GM21825 (cell line): ENCODE measurements around the gene COMMD10.

Experiments
- ATAC-seq: cut with Tn5 transposase; IDR thresholded peaks from one replicate; pipeline ENCODE4 v1.9.1; 2021; ENCODE audit warnings: mild to moderate bottlenecking, moderate library complexity; ENCODE audit not compliant: unreplicated experiment

COMMD10 gene

GRCh38 chr5:116209166-116209565, 124.3 kb downstream of the COMMD10 start:
- no peak for ATAC-seq

DNA sequence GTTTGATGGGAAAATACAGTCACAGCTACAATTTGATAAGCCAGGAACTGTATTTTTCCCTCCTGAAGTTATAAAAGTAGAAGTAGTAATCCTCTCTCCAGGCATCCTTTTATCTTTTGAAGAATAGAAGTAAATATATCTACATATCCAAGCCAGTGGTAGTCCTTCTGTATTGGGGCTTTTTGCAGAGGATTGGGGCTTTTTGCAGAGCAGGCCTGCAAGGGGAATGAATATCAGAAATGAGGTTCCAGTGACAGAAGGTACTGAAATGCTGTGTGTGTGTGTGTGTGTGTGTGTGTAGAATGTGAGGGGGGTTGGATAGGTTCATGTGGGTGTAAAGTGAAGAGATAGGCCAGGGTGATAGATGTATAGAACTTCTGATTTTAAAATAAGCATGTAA, 127.4 kb downstream of the COMMD10 start:
- no peak for ATAC-seq

DNA sequence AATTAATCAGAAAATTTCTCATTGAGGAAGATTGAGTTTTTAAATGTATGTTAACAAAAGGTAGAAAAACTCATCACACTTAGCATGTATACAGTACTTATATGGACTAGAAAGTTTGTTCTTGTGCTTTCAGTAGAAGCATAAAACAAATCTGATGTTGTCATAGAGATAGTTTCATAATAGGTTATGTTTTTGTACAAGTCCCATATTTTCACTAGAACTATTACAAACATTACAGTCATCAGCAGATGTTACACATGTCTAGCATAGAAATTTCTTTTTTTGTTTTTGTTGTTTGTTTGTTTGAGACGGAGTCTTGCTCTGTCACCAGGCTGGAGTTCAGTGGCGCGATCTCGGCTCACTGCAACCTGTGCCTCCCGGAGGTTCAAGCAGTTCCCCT, 131.4 kb downstream of the COMMD10 start:
- no peak for ATAC-seq

DNA sequence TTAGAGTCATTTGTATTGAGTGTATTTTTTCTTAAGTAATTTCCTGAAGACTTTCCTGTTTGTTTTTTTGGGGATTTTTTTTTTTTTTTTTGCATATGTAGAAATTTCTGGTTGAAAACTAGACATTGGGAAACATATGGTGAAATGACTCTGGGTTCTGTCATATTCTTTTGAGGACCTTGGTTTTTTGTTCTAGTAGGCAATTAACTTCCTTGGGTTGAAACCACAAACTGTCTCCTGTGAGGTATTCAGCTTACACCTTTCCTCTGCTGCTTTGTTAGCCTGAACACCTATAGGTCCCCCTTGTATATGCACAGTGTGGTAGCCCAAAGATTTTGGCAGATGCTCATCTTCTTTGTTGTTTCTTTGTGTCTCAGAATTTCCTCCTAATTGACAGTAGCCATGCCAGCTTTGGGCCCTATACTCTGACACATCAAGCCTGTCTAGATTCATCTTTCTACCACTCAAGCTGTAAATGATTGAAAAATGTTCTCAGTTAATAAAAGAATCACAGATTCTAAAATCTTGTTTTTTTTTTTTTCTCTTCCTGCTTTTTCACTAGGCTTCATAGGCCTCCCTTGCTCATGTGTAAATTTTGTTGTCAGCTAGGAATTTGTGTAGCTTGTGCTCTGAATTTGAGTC, 140.6 kb downstream of the COMMD10 start:
- no peak for ATAC-seq

DNA sequence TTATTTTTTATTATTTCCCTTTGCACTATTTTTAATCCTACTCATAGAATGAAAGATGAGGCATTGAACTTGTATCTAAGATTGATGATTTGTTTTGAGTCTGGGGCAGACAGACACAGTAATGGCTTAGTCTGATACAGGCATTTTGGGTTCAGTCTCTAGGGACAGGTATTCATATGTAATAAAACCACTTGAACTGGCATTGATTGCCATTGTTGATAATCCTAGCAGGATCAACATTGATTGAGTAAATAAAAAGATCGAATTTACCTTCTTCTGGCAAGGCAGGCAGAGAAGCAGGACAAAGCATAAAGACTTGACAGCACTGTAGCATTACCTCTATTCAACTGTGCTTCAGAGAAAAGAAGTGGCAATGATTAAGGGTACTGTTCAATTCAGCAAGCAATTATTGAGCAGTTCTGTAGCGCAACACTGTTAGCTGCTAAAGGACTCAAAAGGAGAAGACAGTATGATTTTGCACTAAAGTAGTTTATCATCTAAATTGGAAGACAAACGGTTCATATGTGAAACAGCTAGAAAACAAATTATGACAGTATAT, 144.4 kb downstream of the COMMD10 start:
- no peak for ATAC-seq

- ATAC-seq: no peak
Measured at GRCh38 chr5:116231288-116231687, 146.5 kb downstream of the COMMD10 start.

DNA sequence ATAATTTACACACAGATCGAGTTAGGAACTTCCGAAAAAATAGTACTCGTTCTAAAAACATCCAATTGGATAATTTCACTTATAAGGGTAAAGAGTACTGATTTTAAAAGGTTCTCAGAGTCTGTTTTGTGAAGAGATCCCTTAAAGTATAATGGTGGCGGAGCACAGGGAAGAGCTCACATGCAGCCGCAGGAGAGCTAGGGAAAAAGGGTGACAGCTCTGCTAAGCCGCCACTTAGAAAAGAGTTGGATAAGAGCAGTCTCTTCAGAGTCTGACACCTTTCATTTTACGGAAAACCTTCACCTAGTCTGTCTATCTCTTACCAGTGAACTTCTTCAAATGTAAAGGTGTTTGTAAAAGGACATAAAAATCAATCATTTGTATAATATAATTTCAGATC, 149.9 kb downstream of the COMMD10 start:
- no peak for ATAC-seq

DNA sequence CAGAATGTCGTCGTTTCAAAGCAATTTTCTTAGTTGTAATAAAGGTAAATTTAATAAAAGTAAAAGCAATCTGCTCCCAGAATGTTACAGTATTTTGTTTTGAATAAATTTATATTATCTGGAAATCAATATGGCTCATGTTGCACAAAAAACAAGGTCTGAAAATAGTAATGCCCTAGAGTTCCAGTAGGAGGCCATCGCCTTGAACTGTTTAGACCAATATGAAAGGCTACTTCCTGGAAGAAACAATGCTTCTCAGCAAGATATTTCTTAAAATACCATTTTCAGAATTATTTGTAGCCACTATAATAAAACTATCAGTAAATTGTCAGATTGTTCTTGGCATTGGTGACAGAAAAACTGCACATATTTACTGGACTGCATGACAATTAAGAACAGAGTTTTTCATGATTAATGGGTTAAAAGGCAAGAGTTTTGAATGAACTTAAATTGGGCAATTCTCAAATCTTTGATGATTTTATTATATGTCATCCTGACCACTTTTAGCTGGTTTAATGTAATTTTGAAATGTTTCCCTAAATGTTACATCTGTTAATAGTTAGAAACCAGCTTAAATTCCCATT, 153.2 kb downstream of the COMMD10 start:
- no peak for ATAC-seq

GRCh38 chr5:116242343-116242742, 157.5 kb downstream of the COMMD10 start:
- no peak for ATAC-seq

GRCh38 chr5:116248432-116248831, 163.6 kb downstream of the COMMD10 start:
- ATAC-seq: no peak

- no peak for ATAC-seq
Measured at GRCh38 chr5:116249648-116250047, 164.8 kb downstream of the COMMD10 start.

DNA sequence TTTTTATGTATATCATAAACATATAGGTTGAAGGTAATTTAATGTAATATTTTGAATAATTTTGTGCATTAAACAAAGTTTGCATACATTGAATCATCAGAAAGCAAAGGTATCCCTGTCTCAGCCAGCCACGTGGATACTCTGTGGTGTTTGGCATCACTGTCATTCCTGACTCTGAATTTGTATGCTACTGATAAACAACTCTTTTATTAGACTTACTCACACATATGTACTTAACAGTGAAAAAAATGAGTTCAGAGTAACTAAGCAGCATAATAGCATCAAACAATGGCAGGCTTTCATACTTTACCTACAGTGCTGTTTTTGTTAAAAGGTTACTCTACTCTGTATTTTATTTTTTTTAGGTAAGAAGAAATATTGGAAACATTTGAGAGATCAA, 171.9 kb downstream of the COMMD10 start:
- ATAC-seq: no peak

DNA sequence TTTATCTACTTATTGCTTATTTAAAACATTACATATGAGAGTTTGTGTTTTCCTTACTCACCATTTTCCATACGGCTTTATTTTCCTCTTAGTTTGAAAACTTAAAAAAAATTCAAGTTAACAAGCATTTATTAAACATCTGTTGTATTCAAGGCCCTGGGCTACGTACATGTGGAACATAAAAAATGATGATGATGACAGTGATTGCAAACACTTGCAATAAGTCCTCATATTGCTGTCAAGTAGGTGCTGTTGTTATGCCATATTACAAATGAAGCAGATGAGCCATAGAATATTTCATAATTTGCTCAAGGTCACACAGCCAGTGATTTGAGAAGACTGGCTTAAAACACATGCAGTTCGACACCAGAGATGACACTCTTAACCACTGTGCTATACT, 180.6 kb downstream of the COMMD10 start:
- no peak for ATAC-seq

- no peak for ATAC-seq
Measured at GRCh38 chr5:116271446-116272025, 186.7 kb downstream of the COMMD10 start.

- no peak for ATAC-seq
Measured at GRCh38 chr5:116272281-116272941, 187.6 kb downstream of the COMMD10 start.

DNA sequence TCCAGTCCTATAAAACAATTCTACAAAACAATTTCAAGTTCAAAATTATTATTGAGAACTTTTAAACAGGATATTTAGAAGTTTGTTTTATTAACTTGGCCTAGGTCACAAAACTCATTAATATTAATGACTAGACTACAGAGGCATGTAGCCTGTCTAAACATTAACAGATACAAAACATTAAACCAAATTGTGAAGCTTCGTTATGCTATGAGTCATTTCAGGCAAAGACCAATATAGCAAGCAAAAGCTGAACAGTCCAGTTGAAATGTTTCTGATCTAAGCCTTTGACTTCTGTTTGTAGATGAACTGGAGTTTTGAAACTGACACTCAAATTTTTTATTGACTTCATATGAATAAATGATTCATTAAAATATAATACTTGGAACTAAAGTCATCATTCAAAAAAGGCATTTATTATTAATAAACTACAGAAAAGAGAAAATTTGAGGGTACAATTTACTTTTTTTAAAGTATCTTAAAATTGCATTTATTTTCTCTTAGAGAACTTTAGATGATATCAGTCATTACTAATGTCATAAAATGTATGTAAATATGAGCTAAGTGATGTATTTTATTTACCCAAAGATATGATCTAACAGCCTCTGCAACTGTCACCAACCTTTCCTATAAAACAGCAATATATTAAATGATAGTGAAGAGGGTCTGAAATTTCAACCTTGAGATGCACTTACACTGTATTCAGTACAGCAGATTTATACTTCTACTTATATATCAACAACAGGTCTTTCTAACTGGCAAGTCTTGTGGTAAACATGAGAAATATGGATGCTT, 188.8 kb downstream of the COMMD10 start:
- ATAC-seq: peak; percentile 99

DNA sequence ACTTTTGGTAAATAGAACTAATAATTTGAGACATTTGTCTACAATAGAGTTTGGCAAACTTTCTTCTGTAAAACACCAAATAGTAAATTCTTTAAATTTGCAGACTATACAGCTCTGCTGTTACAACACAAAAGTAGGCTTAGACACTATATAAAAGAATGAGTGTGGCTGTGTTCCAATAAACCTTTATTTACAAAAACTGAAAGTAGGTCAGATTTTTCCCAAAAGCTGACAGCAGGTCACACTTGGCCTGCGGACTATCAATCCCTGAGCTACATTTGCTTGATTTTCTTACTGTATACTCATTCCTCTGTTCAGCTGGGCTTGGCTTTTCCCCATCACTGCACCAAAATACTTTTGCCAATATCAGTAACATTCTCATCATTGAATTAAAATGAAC, 189.4 kb downstream of the COMMD10 start:
- ATAC-seq: no peak

GRCh38 chr5:116275282-116275681, 190.5 kb downstream of the COMMD10 start:
- no peak for ATAC-seq

DNA sequence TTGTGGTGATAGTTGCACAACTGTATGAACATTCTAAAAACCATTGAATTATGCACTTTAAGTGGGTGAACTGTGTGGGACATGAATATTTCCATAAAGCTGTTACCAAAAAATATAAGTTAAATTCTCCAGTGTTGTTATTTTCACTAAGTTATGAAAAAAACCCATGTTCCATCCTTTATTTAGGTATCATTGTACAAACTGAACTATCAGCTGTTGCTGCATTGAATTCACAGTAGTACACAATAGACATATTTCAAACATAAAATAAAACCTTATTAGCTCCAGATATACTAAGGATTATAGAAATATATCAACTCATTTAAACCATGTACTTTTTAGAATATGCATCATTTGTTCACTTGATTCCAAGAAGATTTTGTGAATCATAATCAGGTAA, 192.1 kb downstream of the COMMD10 start:
- ATAC-seq: no peak

DNA sequence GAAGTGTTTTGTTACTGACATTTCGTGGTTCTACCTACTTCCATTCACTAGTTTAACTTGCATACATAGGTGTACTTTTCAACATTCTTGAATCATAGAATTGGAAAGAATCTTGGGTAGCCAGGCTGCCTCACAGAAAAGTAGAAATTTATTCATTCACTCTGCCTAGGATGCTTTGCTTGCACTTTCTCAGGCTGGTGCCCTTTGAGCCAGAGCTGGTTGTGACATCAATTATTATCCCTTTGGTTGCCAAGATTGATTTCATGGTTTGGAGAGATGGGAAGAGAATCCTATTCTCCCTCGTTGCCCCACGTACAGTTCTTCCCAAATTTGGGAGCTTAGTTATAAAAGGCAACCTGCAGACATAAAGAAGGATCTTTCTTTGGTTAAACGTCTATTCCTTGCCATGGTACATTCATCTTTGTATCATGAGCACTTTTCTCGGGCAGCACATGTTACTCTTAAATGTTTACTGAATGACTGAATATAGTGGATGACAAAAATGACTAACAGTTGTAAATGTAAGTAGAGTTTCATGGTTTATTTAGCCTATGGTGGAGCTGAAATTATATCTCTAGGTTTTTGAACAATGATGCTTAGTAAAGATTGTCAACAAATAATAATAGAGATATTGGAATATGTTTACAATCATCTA, 195.5 kb downstream of the COMMD10 start:
- no peak for ATAC-seq
